Skeletal muscle cell (primary cell): ENCODE measurements around the gene PTPN21.
"Not testable (repeated sequence)": the region's sequence is repeated elsewhere in the genome, so short reads cannot be mapped to it uniquely, and the experiment has no call there.

Source experiments
- DNase-seq: peaks from one replicate; pipeline ENCODE4 v3.0.0-alpha.2; 2010; ENCODE audit warnings: low read depth
- H3K4me3 ChIP-seq: 2 replicates; pipeline ENCODE4 v1.5.1; 2011; ENCODE audit warnings: low read depth, mild to moderate bottlenecking, control low read depth, low read length, moderate library complexity

Gene PTPN21

GRCh38 chr14:88553886-88554456 is 836 bp downstream of the PTPN21 start:
- peak overlapping the region; percentile 76 for H3K4me3 ChIP-seq

GRCh38 chr14:88552876-88553275 is 1.9 kb downstream of the PTPN21 start:
- H3K4me3 ChIP-seq, result no peak overlapping the region
- no peak for DNase-seq

More at GRCh38 chr14:88553886-88554456, 836 bp downstream of the PTPN21 start:
- DNase-seq, result no peak

GRCh38 chr14:88551980-88552431 is 2.8 kb downstream of the PTPN21 start:
- peak overlapping the region; percentile 75 for H3K4me3 ChIP-seq
- DNase-seq, result no peak

DNA sequence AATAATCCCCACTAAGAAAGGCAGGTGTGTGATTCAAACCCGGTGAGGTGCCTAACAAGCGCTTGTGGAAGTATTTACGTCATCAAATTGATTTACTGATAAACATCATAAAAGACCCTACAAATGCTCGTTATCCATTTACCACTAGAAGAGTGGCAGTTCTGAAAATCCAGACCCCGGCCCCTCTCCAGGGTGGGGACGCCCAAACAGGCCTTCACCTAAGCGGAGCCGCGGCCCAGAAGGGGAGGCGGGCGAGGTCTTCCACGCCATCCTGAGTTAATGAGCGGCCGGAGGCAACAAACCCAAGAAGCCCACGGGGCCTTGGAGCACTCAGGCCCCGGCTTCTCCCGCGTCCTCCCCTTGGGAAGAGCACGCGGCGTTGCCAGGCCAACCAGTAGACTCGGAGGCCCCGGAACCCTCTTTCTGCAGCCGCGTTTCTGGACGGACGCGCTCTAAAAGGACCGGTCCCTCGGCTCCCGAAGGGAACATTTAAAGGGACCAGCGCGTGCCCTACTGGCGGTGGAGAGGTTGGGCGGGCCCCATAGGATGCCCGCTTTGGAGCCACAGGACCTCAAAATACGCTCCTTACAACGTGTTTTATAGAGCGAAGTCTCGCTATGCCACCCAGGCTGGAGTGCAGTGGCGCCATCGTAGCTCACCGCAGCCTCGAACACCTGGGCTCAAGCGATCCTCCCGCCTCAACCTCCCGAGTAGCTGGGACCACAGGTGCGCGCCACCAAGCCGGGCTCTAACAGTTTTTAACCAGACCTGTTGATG is 3.5 kb downstream of the PTPN21 start:
- DNase-seq, result peak; percentile 57
- H3K4me3 ChIP-seq, result peak overlapping the region; percentile 75

- no peak overlapping the region for H3K4me3 ChIP-seq
- no peak for DNase-seq
Observed at GRCh38 chr14:88550078-88550477, 4.7 kb downstream of the PTPN21 start.

DNA sequence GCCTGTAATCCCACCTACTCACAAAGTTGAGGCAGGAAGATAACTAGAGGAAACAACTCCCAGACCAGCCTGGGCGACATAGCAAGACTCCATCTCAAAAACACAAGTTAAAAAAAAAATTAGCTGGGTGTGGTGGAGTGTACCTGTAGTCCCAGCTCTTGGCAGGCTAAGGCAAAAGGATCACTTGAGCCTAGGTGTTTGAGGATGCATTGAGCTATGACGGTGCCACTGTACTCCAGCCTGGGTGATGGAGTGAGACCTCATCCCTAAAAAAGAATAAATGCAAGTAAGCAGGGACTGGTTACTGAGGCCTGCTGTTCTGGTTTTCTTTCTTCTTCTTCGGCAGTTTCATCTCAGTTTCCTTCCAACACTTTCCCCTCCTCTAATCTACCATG is 7.4 kb downstream of the PTPN21 start:
- H3K4me3 ChIP-seq, result no peak overlapping the region
- DNase-seq, result no peak

GRCh38 chr14:88546621-88547385 is 8.0 kb downstream of the PTPN21 start:
- DNase-seq, result no peak
- no peak overlapping the region for H3K4me3 ChIP-seq

DNA sequence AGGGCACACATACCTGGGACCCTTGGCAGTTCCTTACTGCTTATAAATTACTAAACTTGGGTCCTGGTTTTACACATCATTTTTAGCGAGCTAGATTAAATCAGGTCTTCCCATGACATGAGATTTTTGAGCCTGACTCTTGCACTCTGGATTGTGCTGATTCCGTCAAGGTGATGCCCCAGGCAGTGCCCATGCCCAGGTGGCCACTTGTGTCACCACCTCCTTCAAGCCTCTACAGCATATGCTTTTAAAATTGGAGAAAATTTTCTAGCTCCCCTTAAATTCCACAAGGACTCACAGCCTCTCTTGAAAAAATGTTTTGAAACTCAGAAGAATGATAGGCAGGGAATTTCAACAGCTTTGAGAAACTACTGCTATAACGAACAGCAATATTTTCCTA is 9.6 kb downstream of the PTPN21 start:
- no peak for DNase-seq
- no peak overlapping the region for H3K4me3 ChIP-seq

DNA sequence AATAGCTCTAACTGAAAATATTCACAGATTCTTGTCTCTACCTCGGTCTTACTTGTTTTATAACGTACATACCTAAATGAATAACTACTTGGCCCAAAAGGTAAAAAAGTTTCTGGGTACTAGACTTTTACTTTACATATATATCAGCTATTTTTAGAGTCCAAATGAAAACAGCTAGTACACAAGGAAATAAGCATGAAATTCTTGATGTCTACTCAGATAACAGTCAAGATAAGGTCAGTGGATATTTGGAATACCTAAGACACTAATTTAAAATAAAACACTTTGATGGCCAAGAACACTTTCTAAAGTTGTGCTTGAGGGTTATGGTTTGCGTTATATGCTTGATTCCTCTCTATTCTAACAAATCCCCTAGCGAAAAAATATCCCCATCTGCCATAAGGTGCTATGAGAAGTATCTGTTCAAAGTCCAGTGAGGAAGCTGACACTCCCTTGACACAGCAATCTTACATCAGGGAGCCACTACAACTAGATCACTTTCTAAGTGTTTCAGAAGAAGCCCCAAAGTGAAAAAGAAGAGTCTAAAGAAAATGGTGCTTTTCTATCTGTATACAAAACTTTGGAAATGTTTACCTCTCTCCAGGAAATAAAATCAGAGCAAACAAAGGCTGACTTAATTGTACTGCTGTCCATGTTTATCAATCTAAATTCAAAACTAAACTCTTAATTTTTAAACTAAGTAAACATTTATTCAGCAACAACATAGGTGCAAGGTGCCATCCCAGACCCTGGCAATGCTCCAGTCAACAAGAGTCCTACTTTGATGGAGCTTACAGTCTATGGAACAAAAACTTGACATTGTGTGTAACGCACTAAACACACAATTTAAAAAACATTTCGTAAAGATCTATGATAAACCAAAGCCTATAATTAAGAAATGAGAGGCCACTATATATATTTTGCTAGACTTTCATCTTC is 11.7 kb downstream of the PTPN21 start:
- H3K4me3 ChIP-seq, result no peak overlapping the region
- DNase-seq, result no peak

GRCh38 chr14:88541324-88541723 is 13.5 kb downstream of the PTPN21 start:
- no peak for DNase-seq
- no peak overlapping the region for H3K4me3 ChIP-seq

DNA sequence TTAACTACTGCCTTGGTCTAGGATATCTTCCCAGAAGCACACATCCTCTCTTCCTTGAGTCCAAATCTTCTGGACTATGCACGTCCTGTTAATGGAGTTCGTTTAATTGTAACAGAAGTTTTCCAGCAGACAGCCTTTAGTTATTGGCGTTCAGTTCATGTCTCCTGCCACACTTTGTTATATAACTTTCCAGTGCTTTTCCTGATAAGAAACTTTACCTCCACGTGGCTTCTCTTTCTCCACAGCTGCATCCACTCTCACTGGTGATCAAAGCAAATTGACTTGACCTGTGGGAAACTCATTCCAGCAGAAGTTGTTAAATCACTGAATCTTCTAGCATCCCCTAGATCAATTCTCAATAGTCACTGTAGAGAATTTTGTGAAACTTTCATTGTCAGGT is 19.0 kb downstream of the PTPN21 start:
- DNase-seq, result no peak

DNA sequence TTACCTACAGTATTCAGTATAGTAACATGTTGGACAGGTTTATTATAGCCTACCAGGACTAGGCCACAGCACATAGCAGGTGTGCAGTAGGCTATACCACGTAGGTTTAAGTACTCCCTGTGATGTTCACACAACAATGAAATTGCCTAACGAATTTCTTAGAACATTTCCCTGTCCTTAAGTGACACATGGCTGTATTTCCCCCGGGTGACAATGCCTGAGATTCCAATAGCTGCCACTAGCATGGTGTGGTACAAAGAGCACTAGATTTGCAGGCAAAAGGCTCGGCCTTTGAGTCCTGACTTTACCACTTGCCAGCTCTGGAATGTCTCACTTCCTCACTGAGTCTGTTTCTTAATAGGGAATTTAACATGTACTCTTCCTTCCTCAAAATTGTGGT is 19.7 kb downstream of the PTPN21 start:
- DNase-seq, result no peak
- no peak overlapping the region for H3K4me3 ChIP-seq

More for the DNA sequence above, 19.0 kb downstream of the PTPN21 start:
- no peak overlapping the region for H3K4me3 ChIP-seq

- no peak for DNase-seq
- no peak overlapping the region for H3K4me3 ChIP-seq
Observed at GRCh38 chr14:88533064-88533602, 21.7 kb downstream of the PTPN21 start.

GRCh38 chr14:88529889-88530288 is 24.9 kb downstream of the PTPN21 start:
- DNase-seq, H3K4me3 ChIP-seq: not testable (repeated sequence)

DNA sequence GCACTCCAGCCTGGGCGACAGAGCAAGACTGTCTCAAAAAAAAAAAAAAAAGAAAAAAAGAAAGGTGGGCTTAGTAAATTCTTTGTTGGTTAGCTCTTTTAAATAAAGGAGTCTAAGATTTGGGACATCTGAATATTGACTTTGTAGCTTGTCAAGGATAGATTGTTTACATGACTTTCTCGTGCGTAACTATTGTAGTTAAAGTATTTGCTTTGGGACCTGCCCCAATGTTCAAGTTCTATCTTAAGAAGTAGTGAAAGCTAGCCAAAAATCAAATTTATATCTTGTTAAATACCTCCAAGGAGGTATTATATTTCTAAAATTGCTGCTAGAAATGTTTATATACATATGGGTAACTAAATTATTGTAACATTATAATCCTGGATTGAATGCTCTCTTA is 32.4 kb downstream of the PTPN21 start:
- no peak overlapping the region for H3K4me3 ChIP-seq
- no peak for DNase-seq

DNA sequence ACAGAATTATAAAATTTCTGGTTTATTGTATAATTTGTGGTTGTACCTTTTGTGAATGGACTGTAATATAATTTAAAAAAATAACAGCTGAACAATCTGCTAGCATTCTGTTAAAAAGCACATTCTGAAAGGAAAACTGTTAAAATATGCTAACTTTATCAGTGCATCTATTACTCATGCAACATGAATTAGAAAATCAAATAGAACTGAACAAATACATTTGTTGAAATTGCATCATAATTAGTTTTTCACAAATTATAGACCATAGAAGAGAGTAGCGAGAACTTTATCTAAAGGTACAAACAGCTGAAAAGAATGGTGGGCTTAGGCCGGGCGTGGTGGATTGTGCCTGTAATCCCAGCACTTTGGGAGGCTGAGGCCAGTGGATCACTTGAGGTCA is 33.0 kb downstream of the PTPN21 start:
- DNase-seq, result no peak

DNA sequence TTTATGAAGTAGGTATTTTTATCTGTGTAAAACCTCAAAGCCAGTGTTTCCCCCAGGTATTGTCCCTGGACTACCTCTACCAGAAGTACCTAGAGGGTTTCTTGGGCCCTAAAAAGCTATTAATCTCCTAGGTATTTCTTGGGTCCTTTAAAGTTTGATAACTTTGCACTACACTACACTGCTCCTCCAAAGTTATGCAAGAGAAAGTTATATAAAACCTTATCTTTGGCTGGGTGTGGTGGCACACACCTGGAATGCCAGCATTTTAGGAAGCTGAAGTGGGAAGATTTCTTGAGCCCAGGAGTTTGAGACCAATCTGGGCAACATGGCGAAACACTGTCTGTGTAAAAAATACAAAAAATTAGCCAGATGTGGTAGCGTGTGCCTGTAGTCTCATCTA is 34.9 kb downstream of the PTPN21 start:
- no peak overlapping the region for H3K4me3 ChIP-seq
- no peak for DNase-seq

More for the DNA sequence above, 33.0 kb downstream of the PTPN21 start:
- H3K4me3 ChIP-seq, result no peak overlapping the region

- DNase-seq, result peak; percentile 42
- no peak overlapping the region for H3K4me3 ChIP-seq
Observed at GRCh38 chr14:88518592-88519512, 36.0 kb downstream of the PTPN21 start.
